A549 (cell line): ENCODE data around the gene IL21R.

Experiments
- CEBPB ChIP-seq, 2 experiments: fragments of >200 bp in 1 of 2; sonication (Bioruptor Twin) in 1 of 2; formaldehyde crosslinking in 1 of 2; IDR thresholded peaks; 2 replicates each; pipeline ENCODE4 v1.6.1; 2012 to 2016
- CTCF ChIP-seq: fragments of >200 bp; sonication (Bioruptor Twin); formaldehyde crosslinking; IDR thresholded peaks from 3 replicates; pipeline ENCODE4 v1.5.1; 2016
- E2F6 ChIP-seq: IDR thresholded peaks from 2 replicates; pipeline ENCODE4 v1.6.1; 2012; ENCODE audit warnings: low read depth, borderline replicate concordance
- EP300 ChIP-seq, 2 experiments: fragments of >200 bp; sonication (Bioruptor Twin); formaldehyde crosslinking; IDR thresholded peaks; 2 replicates in 1 of 2; 3 replicates in 1 of 2; pipeline ENCODE4 v1.6.1; 2016 to 2017
- HMGXB4 ChIP-seq: fragments of 250-450 bp; sonication (Bioruptor Pico); IDR thresholded peaks from 2 replicates; pipeline ENCODE4 v1.5.0; 2021; ENCODE audit warnings: mild to moderate bottlenecking, moderate library complexity, borderline replicate concordance
- MAX ChIP-seq: IDR thresholded peaks from 2 replicates; pipeline ENCODE4 v1.6.1; 2012
- POLR2A ChIP-seq: IDR thresholded peaks from 2 replicates; pipeline ENCODE4 v1.6.1; 2012; ENCODE audit warnings: mild to moderate bottlenecking, low read length
- REST ChIP-seq: fragments of 200-600 bp; sonication (generic); IDR thresholded peaks from 2 replicates; pipeline ENCODE4 v1.6.1; 2016; ENCODE audit warnings: antibody characterized with exemption, mild to moderate bottlenecking, moderate library complexity
- RFX5 ChIP-seq: fragments of 450-650 bp; IDR thresholded peaks from 2 replicates; pipeline ENCODE4 v1.7.1; 2014; ENCODE audit warnings: antibody characterized with exemption, mild to moderate bottlenecking, moderate library complexity
- RNF2 ChIP-seq: fragments of 200-600 bp; sonication (generic); IDR thresholded peaks from 2 replicates; pipeline ENCODE4 v1.6.1; 2016; ENCODE audit warnings: low read depth, mild to moderate bottlenecking, antibody characterized with exemption, moderate library complexity, borderline replicate concordance
- TFCP2L1 ChIP-seq: fragments of 250-450 bp; sonication (Bioruptor Pico); IDR thresholded peaks from 2 replicates; pipeline ENCODE4 v1.5.0; 2021; ENCODE audit warnings: mild to moderate bottlenecking

GRCh38 chr16:27402569-27402963 is 592 bp downstream of the IL21R start:
- TF ChIP-seq REST (no peak), RNF2 (no peak), HMGXB4 (CRISPR knock-in tag) (no peak), CTCF (no peak), TFCP2L1 (no peak), EP300 (IDR thresholded peaks at IDR 0.05) (no peak), MAX (no peak), POLR2A (no peak), RFX5 (no peak), E2F6 (no peak), CEBPB (IDR thresholded peaks at IDR 0.05) (no peak)
